GM10248 (cell line): Measurements from ENCODE around the gene SDHAF1.

ENCODE experiments used
- CTCF ChIA-PET: fragments of 300-600 bp; sonication (Branson Sonifier 250); formaldehyde crosslinking; extraction: SDS; loops from one replicate; lab custom pipeline; 2021; ENCODE audit warnings: antibody characterized with exemption; lab: Yijun Ruan, JAX
- POLR2A ChIA-PET: fragments of 350-650 bp; sonication (Branson Sonifier 250); formaldehyde crosslinking; extraction: SDS; loops from one replicate; lab custom pipeline; 2020; ENCODE audit warnings: antibody characterized with exemption; lab: Yijun Ruan, JAX
- DNase-seq: peaks from one replicate; pipeline ENCODE4 v3.0.0; 2012; ENCODE audit errors: extremely low spot score
- TF ChIP-seq, protein P1 (sequence below): IDR thresholded peaks from 2 replicates; pipeline ENCODE4 v1.5.1; 2012; ENCODE audit warnings: mild to moderate bottlenecking, low read depth; ENCODE audit errors: extremely low read depth, missing control alignments, control extremely low read depth

SDHAF1 gene

DNA sequence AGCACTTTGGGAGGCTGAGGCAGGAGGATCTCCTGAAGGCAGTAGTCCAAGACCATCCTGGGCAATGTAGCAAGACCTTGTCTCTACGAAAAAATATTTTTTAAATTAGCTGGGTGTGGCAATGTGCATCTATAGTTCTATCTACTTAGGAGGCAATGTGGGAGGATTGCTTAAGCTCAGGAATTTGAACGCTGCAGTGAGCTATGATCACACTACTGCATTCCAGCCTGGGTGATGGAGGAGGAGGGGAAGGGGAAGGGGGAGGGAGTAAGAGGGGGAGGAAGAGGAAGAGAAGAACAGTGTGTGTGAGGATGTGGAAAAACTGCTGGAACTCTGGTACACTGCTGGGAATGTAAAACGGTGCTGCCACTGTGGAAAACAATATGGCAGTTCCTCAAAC, 46.8 kb downstream of the SDHAF1 start:
- TF ChIP-seq, protein P1, sequence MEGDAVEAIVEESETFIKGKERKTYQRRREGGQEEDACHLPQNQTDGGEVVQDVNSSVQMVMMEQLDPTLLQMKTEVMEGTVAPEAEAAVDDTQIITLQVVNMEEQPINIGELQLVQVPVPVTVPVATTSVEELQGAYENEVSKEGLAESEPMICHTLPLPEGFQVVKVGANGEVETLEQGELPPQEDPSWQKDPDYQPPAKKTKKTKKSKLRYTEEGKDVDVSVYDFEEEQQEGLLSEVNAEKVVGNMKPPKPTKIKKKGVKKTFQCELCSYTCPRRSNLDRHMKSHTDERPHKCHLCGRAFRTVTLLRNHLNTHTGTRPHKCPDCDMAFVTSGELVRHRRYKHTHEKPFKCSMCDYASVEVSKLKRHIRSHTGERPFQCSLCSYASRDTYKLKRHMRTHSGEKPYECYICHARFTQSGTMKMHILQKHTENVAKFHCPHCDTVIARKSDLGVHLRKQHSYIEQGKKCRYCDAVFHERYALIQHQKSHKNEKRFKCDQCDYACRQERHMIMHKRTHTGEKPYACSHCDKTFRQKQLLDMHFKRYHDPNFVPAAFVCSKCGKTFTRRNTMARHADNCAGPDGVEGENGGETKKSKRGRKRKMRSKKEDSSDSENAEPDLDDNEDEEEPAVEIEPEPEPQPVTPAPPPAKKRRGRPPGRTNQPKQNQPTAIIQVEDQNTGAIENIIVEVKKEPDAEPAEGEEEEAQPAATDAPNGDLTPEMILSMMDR: no peak
- no peak for DNase-seq
- ChIA-PET CTCF (no interaction called here), POLR2A (interaction anchor here (0.6 kb wide), 1 partner anchor 82 kb away, joined by 6 read pairs; no protein-coding TSS in a partner anchor)

DNA sequence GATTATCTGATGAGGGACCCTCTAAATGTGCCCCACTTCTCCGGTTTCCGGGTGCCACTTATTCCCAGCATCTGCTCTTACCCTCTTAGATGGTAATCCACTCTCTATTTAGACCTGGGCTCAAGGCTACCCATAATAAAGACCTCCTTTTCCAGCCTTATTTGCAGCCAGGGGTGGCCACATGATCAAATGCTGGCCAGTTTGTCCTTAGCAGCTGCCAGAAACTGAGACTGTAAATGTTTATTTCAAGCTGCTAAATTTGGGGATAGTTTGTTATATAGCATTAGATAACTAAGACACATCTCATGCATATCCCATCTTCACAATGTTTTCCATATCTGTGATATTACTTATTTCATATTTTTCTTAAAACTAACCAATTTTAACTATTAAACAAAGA, 49.0 kb downstream of the SDHAF1 start:
- CTCF ChIA-PET: no interaction called here
- POLR2A ChIA-PET: no interaction called here
- DNase-seq: no peak
- TF ChIP-seq, protein P1: no peak
